IMR-90 (cell line): ENCODE data around the gene ZC3HAV1L. TPM values are rescaled to one million over a fixed set of nuclear protein-coding genes. Genes with fewer than 3 reads are reported as not detected.

Experiments used
- ATAC-seq: fragments of 200-7000 bp; cut with Tn5 transposase; 2 replicates; pipeline ENCODE4 v1.9.1; 2020; ENCODE audit warnings: low read depth, mild to moderate bottlenecking, moderate library complexity
- BruUV-seq: library from RNA; stranded (reverse); fragments of 400-500 nt; replicated peaks from 2 replicates; lab custom pipeline; 2021; lab: Mats Ljungman, UMichigan
- CTCF ChIA-PET: fragments of 300-600 bp; formaldehyde crosslinking; extraction: SDS; loops from one replicate; lab custom pipeline; 2021; ENCODE audit warnings: antibody characterized with exemption; lab: Yijun Ruan, JAX
- POLR2A ChIA-PET: fragments of 300-600 bp; sonication (Branson Sonifier 250); formaldehyde crosslinking; loops from one replicate; lab custom pipeline; 2022; ENCODE audit warnings: antibody characterized with exemption; ENCODE audit not compliant: unreplicated experiment; lab: Charles Lee
- DNase-seq: peaks from one replicate; pipeline ENCODE4 v3.0.0; 2013
- H2AFZ ChIP-seq: replicated peaks from 2 replicates; pipeline ENCODE3; 2013; ENCODE audit warnings: low read length, mild to moderate bottlenecking; ENCODE audit not compliant: poor library complexity
- H2AK5ac ChIP-seq: 2 replicates; pipeline ENCODE4 v1.6.1; 2013; ENCODE audit warnings: low read depth, low read length, inconsistent platforms
- H2AK9ac ChIP-seq: replicated peaks from 2 replicates; pipeline ENCODE3; 2013; ENCODE audit warnings: mild to moderate bottlenecking, low read depth, low read length, moderate library complexity; ENCODE audit not compliant: poor library complexity
- H2BK120ac ChIP-seq: 2 replicates; pipeline ENCODE4 v1.6.1; 2013; ENCODE audit warnings: low read depth, low read length, inconsistent platforms
- H2BK15ac ChIP-seq: 3 replicates; pipeline ENCODE4 v1.6.1; 2013; ENCODE audit warnings: low read depth, low read length, inconsistent platforms
- H2BK20ac ChIP-seq: 2 replicates; pipeline ENCODE4 v1.6.1; 2013; ENCODE audit warnings: low read depth, mild to moderate bottlenecking, inconsistent platforms, low read length, moderate library complexity
- H2BK5ac ChIP-seq: 2 replicates; pipeline ENCODE4 v1.6.1; 2013; ENCODE audit warnings: mild to moderate bottlenecking, low read depth, low read length, inconsistent platforms; ENCODE audit not compliant: poor library complexity, severe bottlenecking
- H3K14ac ChIP-seq: replicated peaks from 2 replicates; pipeline ENCODE4 v1.6.1; 2013; ENCODE audit warnings: low read depth, low read length, inconsistent platforms
- H3K18ac ChIP-seq: 2 replicates; pipeline ENCODE4 v1.6.1; 2013; ENCODE audit warnings: low read depth, low read length, control low read depth
- H3K23ac ChIP-seq: 2 replicates; pipeline ENCODE4 v1.6.1; 2013; ENCODE audit warnings: low read depth, low read length, inconsistent platforms
- H3K27ac ChIP-seq: 2 replicates; pipeline ENCODE4 v1.5.1; 2013; ENCODE audit warnings: mild to moderate bottlenecking, control low read depth, low read length; ENCODE audit not compliant: insufficient read depth
- H3K27me3 ChIP-seq: 2 replicates; pipeline ENCODE4 v1.6.1; 2013; ENCODE audit warnings: low read length; ENCODE audit not compliant: control insufficient read depth, insufficient read depth
- H3K36me3 ChIP-seq: 2 replicates; pipeline ENCODE4 v1.6.1; 2013; ENCODE audit warnings: low read length, mixed read lengths; ENCODE audit not compliant: control insufficient read depth, insufficient read depth
- H3K4ac ChIP-seq: 2 replicates; pipeline ENCODE4 v1.6.1; 2013; ENCODE audit warnings: low read depth, low read length, inconsistent platforms
- H3K4me1 ChIP-seq: 2 replicates; pipeline ENCODE4 v1.6.1; 2013; ENCODE audit warnings: low read length, mixed read lengths; ENCODE audit not compliant: control insufficient read depth, insufficient read depth
- H3K4me2 ChIP-seq: 2 replicates; pipeline ENCODE4 v1.6.1; 2013; ENCODE audit warnings: low read depth, mild to moderate bottlenecking, control low read depth, low read length, moderate library complexity
- H3K4me3 ChIP-seq: 2 replicates; pipeline ENCODE4 v1.5.1; 2013; ENCODE audit warnings: low read depth, mild to moderate bottlenecking, control low read depth, low read length, moderate library complexity; ENCODE audit not compliant: insufficient read depth
- H3K56ac ChIP-seq: 2 replicates; pipeline ENCODE4 v1.6.1; 2013; ENCODE audit warnings: low read length, inconsistent platforms; ENCODE audit not compliant: insufficient read depth; ENCODE audit errors: extremely low read depth
- H3K79me1 ChIP-seq, 2 experiments: 2 replicates each; pipeline ENCODE4 v1.6.1; 2013; ENCODE audit warnings: low read length in 2 of 2, inconsistent platforms in 1 of 2, low read depth in 1 of 2
- H3K9ac ChIP-seq: 2 replicates; pipeline ENCODE4 v1.6.1; 2013; ENCODE audit warnings: low read depth, low read length, control low read depth
- H3K9me1 ChIP-seq: 2 replicates; pipeline ENCODE4 v1.6.1; 2013; ENCODE audit warnings: low read length, inconsistent platforms; ENCODE audit not compliant: insufficient read depth
- H3K9me3 ChIP-seq: 2 replicates; pipeline ENCODE4 v1.6.1; 2013; ENCODE audit warnings: low read length; ENCODE audit not compliant: control insufficient read depth, insufficient read depth
- H4K20me1 ChIP-seq: 2 replicates; pipeline ENCODE4 v1.6.1; 2013; ENCODE audit warnings: low read length, inconsistent platforms; ENCODE audit not compliant: insufficient read depth
- H4K5ac ChIP-seq: 2 replicates; pipeline ENCODE4 v1.6.1; 2013; ENCODE audit warnings: mild to moderate bottlenecking, low read depth, low read length, control low read depth
- H4K8ac ChIP-seq, 2 experiments: 2 replicates each; pipeline ENCODE4 v1.6.1; 2013; ENCODE audit warnings: low read depth in 2 of 2, low read length in 2 of 2, control low read depth in 1 of 2, inconsistent platforms in 1 of 2
- H4K91ac ChIP-seq: 2 replicates; pipeline ENCODE4 v1.6.1; 2013; ENCODE audit warnings: low read depth, low read length, inconsistent platforms; ENCODE audit not compliant: insufficient read depth
- BHLHE40 ChIP-seq: fragments of 150-350 bp; IDR thresholded peaks from 2 replicates; pipeline ENCODE4 v1.6.1; 2016; ENCODE audit warnings: mild to moderate bottlenecking, low read depth, low read length
- CHD1 ChIP-seq: IDR thresholded peaks from 2 replicates; pipeline ENCODE4 v1.6.1; 2012; ENCODE audit warnings: low read depth, low read length, improper control_type of control experiment
- CTCF ChIP-seq: conservative IDR thresholded peaks from 2 replicates; pipeline ENCODE4 v1.5.1; 2012; ENCODE audit warnings: mild to moderate bottlenecking, low read depth, low read length, improper control_type of control experiment
- MAFK ChIP-seq: IDR thresholded peaks from 2 replicates; pipeline ENCODE4 v1.6.1; 2012; ENCODE audit warnings: low read depth, low read length, improper control_type of control experiment
- MAZ ChIP-seq: IDR thresholded peaks from 2 replicates; pipeline ENCODE4 v1.6.1; 2012; ENCODE audit warnings: low read depth, mild to moderate bottlenecking, low read length, improper control_type of control experiment, moderate library complexity, borderline replicate concordance
- MXI1 ChIP-seq: IDR thresholded peaks from 2 replicates; pipeline ENCODE4 v1.6.1; 2012; ENCODE audit warnings: low read depth, mild to moderate bottlenecking, low read length, moderate library complexity, borderline replicate concordance
- POLR2A ChIP-seq: IDR thresholded peaks from 2 replicates; pipeline ENCODE4 v1.6.1; 2012; ENCODE audit warnings: mild to moderate bottlenecking, low read depth, low read length
- RAD21 ChIP-seq: IDR thresholded peaks from 2 replicates; pipeline ENCODE4 v1.6.1; 2012; ENCODE audit warnings: low read length, improper control_type of control experiment
- RFX5 ChIP-seq: IDR thresholded peaks from 2 replicates; pipeline ENCODE4 v1.8.0; 2012; ENCODE audit warnings: low read depth, mild to moderate bottlenecking, low read length, moderate library complexity
- WGBS, 2 experiments: methylation state at CpG; one replicate each; pipeline versions ENCODE4 v1.1.5 to v1.1.7; 2013; ENCODE audit warnings: missing lambda C conversion rate in 2 of 2; ENCODE audit not compliant: insufficient read length in 1 of 2; ENCODE audit errors: extremely low coverage in 2 of 2; 5-methylcytosine and 5-hydroxymethylcytosine counted together
- dilution Hi-C: fragments of 300-500 bp; cut with HindIII; formaldehyde crosslinking; loops from one replicate; pipeline ENCODE4 v1.14.3; 2018; ENCODE audit warnings: low sequenced_read_pairs; ENCODE audit not compliant: unreplicated experiment
- in situ Hi-C: fragments of 300-500 bp; cut with MboI; formaldehyde crosslinking; loops from 3 replicates; pipeline ENCODE4 v1.14.3; 2019; ENCODE audit warnings: low sequenced_read_pairs, inconsistent platforms, mixed read lengths
- intact Hi-C: fragments of 100-400 bp; cut with micrococcal nuclease; formaldehyde crosslinking; loops from 2 replicates; pipeline ENCODE4 v1.10.0; 2022
- polyA plus RNA-seq, 3 experiments: library from polyadenylated mRNA; depleted of rRNA; stranded (reverse); fragments of >200 nt; gene quantifications; 2 replicates each; pipeline ENCODE4 v1.2.3, GENCODE V29; 2012; ENCODE audit warnings: low replicate concordance in 1 of 3
- total RNA-seq: library from RNA; depleted of rRNA; stranded (reverse); fragments of >200 nt; gene quantifications from 2 replicates; pipeline ENCODE4 v1.2.3, GENCODE V29; 2012
- TF ChIP-seq, protein P1 (sequence below): fragments of 150-350 bp; IDR thresholded peaks from 2 replicates; pipeline ENCODE4 v1.6.1; 2016; ENCODE audit warnings: low read depth, mild to moderate bottlenecking, low read length, moderate library complexity, borderline replicate concordance

ZC3HAV1L gene
- total and polyA plus RNA-seq, 2 of the 4 experiments (the other 2 are of a cell fraction), result 4.5 to 9.4 TPM

GRCh38 chr7:138999414-138999813 is 36.4 kb downstream of the ZC3HAV1L start:
- no peak overlapping the region for H3K9ac ChIP-seq
- no peaks in the 10 kb centered on the region for H3K9me3 ChIP-seq
- H3K56ac ChIP-seq, result no peak overlapping the region
- POLR2A ChIA-PET, result no interaction called here
- H3K4me2 ChIP-seq, result no peak overlapping the region
- H2BK120ac ChIP-seq, result no peak overlapping the region
- peaks cover 5% of the 10 kb centered on the region for H3K27me3 ChIP-seq
- in situ Hi-C loops (no loop called here), intact Hi-C loops (no loop called here), dilution Hi-C loops (no loop called here)
- H3K79me1 ChIP-seq, result no peaks in the 10 kb centered on the region
- no peak overlapping the region for H2BK20ac ChIP-seq
- no peak overlapping the region for H3K4ac ChIP-seq
- no peak overlapping the region for H3K14ac ChIP-seq
- no peak for ATAC-seq
- H3K4me1 ChIP-seq, result peaks cover 2% of the 10 kb centered on the region; the same call in 1 of the 2 replicates
- H3K23ac ChIP-seq, result no peak overlapping the region
- no peaks in the 10 kb centered on the region for H3K36me3 ChIP-seq
- no CpG with 5 or more reads among the region's 3 CpGs for WGBS, 2 experiments
- DNase-seq, result no peak
- TF ChIP-seq RFX5 (no peak), MXI1 (no peak), BHLHE40 (no peak), MAZ (no peak), MAFK (no peak), POLR2A (no peak), CHD1 (no peak), RAD21 (no peak), CTCF (no peak)
- TF ChIP-seq, protein P1, sequence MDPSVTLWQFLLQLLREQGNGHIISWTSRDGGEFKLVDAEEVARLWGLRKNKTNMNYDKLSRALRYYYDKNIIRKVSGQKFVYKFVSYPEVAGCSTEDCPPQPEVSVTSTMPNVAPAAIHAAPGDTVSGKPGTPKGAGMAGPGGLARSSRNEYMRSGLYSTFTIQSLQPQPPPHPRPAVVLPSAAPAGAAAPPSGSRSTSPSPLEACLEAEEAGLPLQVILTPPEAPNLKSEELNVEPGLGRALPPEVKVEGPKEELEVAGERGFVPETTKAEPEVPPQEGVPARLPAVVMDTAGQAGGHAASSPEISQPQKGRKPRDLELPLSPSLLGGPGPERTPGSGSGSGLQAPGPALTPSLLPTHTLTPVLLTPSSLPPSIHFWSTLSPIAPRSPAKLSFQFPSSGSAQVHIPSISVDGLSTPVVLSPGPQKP, result no peak
- H3K18ac ChIP-seq, result no peak overlapping the region
- H3K27ac ChIP-seq, result no peak overlapping the region
- H4K8ac ChIP-seq, result no peak overlapping the region
- H2AK9ac ChIP-seq, result no peak overlapping the region
- H3K9me1 ChIP-seq, result no peaks in the 10 kb centered on the region
- CTCF ChIA-PET, result interaction anchor here (1.2 kb wide), 1 partner anchor 18 kb away, joined by 4 read pairs; no protein-coding TSS in a partner anchor
- BruUV-seq, result no TSS peak
- no peak overlapping the region for H2AFZ ChIP-seq
- H2AK5ac ChIP-seq, result no peak overlapping the region
- no peak overlapping the region for H4K5ac ChIP-seq
- H2BK5ac ChIP-seq, result no peak overlapping the region
- no peak overlapping the region for H4K91ac ChIP-seq
- no peak overlapping the region for H2BK15ac ChIP-seq
- no peak overlapping the region for H3K4me3 ChIP-seq
- H4K20me1 ChIP-seq, result no peaks in the 10 kb centered on the region
